Stromal cell of bone marrow (primary cell): Measurements from ENCODE around the gene THADA.
A peak's percentile ranks its signal among the peaks of the same experiment; 100 is the strongest.
"Not testable (repeated sequence)": the region's sequence is repeated elsewhere in the genome, so short reads cannot be mapped to it uniquely, and the experiment has no call there.

ENCODE experiments used
- DNase-seq: peaks from one replicate; pipeline ENCODE4 v3.0.0-alpha.2; 2012; ENCODE audit warnings: low read depth

THADA gene, protein sequence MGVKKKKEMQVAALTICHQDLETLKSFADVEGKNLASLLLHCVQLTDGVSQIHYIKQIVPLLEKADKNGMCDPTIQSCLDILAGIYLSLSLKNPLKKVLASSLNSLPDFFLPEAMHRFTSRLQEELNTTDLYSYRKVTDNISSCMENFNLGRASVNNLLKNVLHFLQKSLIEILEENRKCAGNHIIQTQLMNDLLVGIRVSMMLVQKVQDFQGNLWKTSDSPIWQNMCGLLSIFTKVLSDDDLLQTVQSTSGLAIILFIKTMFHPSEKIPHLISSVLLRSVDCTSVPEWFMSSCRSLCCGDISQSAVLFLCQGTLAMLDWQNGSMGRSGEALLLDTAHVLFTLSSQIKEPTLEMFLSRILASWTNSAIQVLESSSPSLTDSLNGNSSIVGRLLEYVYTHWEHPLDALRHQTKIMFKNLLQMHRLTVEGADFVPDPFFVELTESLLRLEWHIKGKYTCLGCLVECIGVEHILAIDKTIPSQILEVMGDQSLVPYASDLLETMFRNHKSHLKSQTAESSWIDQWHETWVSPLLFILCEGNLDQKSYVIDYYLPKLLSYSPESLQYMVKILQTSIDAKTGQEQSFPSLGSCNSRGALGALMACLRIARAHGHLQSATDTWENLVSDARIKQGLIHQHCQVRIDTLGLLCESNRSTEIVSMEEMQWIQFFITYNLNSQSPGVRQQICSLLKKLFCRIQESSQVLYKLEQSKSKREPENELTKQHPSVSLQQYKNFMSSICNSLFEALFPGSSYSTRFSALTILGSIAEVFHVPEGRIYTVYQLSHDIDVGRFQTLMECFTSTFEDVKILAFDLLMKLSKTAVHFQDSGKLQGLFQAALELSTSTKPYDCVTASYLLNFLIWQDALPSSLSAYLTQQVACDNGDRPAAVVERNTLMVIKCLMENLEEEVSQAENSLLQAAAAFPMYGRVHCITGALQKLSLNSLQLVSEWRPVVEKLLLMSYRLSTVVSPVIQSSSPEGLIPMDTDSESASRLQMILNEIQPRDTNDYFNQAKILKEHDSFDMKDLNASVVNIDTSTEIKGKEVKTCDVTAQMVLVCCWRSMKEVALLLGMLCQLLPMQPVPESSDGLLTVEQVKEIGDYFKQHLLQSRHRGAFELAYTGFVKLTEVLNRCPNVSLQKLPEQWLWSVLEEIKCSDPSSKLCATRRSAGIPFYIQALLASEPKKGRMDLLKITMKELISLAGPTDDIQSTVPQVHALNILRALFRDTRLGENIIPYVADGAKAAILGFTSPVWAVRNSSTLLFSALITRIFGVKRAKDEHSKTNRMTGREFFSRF (N-terminal part only)

DNA sequence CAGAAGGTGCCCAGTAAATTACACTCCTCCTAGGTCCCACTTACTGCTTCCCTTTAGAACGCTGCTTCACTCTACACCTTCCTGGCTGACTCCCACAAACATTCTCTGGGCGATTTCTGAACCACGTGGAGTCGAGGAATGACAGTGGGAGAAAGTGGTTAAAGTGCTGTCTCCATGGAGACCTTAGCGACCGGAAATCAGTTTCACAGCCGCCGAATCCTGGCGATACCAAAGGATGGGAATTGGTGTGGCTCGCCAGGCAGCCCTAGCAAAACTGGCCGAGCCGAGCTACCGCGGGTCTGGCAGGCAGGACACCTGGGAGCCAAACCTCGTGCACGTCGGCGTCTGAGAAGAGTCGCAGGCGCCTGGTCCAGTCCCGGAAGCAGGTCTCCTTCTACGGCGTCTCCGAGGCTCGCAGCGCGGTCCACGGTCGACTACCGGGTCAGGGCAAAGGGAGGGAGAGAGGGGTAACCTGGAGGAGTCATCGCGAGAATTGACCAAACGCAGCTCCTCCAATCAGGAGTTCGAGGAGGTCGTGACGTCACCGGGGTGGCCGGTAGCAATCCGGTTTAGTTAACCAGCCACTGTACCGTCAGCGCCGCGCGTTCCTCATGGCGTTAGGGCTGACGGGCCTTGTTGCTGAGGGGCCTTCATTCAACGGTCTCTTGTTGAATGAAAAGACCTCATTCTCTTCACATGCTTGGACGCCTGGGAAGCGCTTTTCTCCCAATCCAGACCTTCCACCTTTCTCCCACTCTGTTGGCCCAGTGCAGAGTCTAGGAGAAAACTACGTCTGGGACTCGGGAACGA, at the start of gene THADA:
Gene THADA (minus strand): TSS at position 436 of the 810 bp plus-strand sequence. CDS start 3,646 bp downstream, outside the sequence.
- DNase-seq = peak; percentile 99

- DNase-seq = no peak
Observed at GRCh38 chr2:43643680-43644079, 47.8 kb upstream of the THADA start.

DNA sequence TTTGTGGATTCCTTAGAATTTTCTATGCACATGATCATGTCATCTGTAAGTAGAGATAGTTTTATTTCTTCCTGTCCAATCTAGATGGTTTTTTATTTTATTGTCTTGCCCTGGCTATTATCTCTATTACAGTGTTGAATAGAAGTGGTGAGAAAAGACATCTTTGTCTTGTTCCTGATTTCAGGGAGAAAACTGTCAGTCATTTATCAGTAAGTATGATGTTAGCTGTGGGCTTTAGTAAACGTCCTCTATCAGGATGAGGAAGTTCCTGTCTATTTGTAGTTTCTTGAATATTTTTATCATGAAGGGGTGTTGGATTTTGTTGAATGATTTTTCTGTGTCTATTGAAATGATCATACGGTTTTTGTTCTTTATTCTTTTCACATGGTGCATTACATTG, 46.5 kb upstream of the THADA start:
- DNase-seq = no peak

DNA sequence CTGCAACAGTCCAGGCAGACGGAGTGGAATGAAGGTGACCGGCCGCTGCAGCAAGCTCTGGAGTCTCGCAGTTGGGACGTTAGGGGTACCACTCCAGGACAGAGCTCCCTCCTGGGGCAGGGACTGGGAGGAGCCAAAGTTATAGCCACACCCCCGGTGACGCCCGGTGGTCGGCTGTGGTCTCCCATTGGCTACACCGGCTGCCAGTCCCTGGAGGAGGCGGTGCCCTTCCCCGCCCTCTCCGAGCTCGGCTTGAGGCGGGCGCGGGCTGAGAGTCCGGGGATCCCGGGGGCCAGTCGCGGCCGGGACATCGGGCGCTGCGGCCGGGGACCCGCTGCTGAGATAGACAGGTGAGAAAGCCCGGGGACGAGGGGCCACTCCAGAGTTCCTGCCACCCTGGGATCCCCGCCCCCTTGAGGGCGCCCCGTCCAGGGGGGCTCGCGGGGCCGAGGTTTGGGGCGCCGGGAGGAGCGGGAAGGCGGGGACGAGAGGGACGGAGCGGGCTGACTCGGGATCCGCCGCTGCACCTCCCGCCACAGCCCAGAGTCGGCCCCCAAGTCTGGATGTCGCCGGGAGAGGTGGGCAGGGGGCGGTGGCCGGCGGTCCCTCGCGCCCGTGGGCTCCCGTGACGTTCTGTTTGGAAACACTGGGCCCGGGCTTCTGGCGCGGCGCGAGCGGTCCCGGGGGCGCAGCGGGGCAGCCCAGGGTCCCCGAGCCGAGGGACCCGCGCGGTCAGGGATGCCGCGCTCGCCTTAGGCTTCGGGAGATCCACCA, 41.4 kb upstream of the THADA start, which contains the start of gene PLEKHH2:
Gene PLEKHH2 (plus strand): TSS at position 231 of the 774 bp plus-strand sequence. CDS start 7,414 bp downstream, outside the sequence.
- DNase-seq = peak; percentile 71

GRCh38 chr2:43636621-43637020, 40.8 kb upstream of the THADA start:
- DNase-seq = no peak

GRCh38 chr2:43636153-43636552, 40.3 kb upstream of the THADA start:
- not testable (repeated sequence) for DNase-seq

GRCh38 chr2:43634604-43635306, 38.9 kb upstream of the THADA start:
- DNase-seq = peak; percentile 87

DNA sequence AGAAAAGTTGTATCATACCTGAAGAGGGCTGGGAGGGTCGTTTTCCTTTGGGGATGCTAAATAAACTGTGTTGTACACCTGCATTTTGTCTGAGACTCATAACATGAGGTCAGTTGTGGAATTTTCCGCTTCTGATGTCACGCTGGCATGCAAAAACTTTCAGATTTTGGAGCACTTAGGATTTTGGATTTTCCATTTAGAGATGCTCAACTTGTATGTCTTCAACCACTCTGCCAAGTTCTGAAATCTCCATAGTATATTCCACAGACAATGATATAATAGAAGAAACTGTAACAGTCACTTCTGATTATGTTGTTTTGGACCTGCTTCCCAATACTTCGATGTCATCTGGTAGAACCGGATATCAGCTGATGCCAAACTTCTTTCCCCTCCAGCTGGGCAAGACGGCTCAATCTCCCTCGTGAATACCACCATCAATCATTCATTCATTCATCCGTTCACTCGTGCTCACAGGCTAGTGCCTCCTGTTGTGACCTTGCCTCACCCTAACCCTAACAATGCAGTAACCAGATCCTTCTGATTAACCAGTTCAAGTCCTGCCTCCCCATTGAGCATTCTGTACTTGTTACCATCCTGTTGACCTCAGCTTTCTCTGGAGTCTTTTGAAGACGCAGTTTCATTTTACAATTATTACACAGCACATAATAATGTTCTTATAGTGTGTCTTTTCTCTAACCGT, 35.9 kb upstream of the THADA start:
- no peak for DNase-seq

DNA sequence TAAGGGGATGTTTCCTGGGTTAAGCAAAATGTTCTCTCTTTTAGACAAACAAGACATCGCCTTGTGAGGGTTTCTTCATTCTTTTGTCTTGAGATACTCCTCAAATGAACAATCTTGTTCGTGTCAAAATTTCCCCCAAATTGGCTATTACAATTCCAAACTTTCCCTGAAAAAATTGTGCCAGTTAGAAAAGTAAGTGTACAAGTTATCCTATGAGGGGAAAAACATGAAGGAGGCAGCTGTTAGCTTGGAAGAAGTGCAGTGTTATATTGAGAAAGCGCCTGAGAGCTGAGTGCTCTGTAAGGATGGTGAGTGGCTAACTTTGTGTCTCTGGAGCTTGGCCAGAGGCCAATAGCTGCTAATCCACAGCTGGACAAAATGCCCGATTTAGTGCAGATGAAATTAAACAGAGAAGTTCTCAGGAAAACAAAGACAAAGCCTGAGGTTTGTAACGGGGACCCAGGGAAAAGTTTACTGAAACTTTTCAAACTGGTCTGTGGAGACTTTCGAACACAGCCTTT, 27.2 kb upstream of the THADA start:
- DNase-seq = no peak

DNA sequence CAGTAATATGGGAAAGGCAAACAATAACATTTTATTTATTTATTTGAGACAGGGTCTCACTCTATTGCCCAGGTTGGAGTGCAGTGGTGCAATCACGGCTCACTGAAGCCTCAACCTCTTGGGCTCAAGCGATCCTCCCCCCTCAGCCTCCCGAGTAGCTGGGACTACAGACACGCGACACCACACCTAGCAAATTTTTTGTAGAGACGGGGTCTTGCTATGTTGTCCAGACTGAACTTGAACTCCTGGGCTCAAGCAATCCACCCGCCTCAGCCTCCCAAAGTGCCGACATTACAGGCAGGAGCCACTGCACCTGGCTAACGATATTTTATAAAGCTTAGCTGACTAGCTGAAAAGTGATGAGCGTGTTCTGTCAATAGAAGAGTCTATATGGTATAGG, 23.7 kb upstream of the THADA start:
- DNase-seq = no peak

DNA sequence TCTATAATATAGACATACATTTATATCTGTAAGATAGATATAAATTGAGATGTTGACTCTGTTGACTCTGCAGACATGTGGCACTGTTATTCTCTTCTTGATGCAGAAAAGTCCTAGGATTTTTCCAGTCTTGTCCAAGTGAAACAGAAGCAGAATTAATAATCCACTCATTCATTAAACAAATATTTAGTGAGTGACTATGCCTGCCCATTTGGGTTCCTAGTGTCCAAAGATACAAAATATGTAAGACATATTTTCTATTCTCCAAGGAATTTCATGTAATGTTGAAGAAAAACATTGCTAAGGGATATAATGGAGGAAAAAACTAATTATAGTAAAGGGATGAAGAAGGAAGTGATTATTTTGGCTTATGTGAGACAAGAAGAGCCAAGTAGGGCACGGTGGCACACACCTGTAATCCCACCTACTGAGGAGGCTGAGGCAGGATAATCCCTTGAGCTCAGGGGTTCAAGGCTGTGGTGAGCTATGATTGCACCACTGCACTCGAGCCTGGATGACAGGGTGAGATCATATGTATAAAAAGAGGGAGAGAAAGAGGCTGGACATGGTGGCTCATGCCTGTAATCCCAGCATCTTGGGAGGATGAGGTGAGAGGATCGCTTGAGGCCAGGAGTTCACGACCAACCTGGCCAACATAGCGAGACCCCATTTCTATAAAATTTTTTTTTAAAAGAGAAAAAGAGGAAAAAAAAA, 21.3 kb upstream of the THADA start:
- DNase-seq = no peak

- no peak for DNase-seq
Observed at GRCh38 chr2:43612944-43613343, 17.1 kb upstream of the THADA start.

GRCh38 chr2:43611987-43612894, 16.4 kb upstream of the THADA start:
- peak; percentile 57 for DNase-seq

GRCh38 chr2:43610361-43610760, 14.5 kb upstream of the THADA start:
- DNase-seq = no peak

- peak; percentile 28 for DNase-seq
Observed at GRCh38 chr2:43609290-43609918, 13.6 kb upstream of the THADA start.

GRCh38 chr2:43605851-43606250, 10.0 kb upstream of the THADA start:
- DNase-seq = no peak
